ENCODE measurements around the gene RHCE. TPM values are rescaled to one million over a fixed set of nuclear protein-coding genes. Genes with fewer than 3 reads are reported as not detected.

Gene RHCE
- total and polyA plus RNA-seq, 9 of the 15 experiments (the other 6 are each of a cell fraction or from before 2014, with no cell fraction given), result 5.4 to 31.5 (median 12.6) TPM

DNA sequence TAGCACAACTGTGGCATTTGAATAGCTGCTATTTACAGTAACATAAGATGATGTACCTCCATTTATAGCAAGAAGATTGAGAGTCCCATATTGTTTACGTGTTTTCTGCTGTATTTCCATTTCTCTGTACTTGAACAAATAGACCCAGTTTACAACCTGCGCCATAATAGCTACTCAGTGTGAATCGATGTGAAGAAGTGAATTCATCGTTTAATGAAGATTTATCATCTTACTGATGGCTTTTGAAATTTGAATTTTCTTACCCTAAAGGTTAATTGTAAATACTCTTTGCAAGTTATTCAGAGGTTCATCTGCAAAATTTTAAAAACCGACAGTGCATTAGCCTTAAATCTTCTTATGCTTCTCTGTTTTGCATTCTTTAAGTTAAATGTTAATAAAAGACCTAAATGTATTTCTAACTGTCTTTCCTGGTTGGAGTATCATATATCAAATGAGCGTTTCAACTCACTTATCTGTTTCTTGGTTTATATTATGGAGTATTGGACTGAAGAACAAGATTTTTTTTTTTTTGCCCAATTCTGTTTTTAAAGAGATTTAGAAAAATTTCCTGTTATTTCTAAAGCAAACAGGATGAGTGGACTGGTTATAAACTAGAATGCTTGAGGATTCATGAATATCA, 12.2 kb upstream of the RHCE start:
- H3K4me3 ChIP-seq, result peak overlapping the region; percentile 78
- 12% methylated on average over 6 of the region's 6 CpGs for WGBS (ENCODE audit: insufficient coverage, low coverage, missing lambda C conversion rate)
- peak overlapping the region; percentile 30; the same call in 2 of the 3 replicates for H3K27ac ChIP-seq (ENCODE audit: extremely low read depth, low read depth, low read length)
- H3K4me1 ChIP-seq (replicated peaks in 1 of 2; ENCODE audit: control insufficient read depth in 2 of 2, insufficient read depth in 2 of 2, low read length in 2 of 2), result peaks cover 20 to 51% of the 10 kb centered on the region in 2 experiments
- TSS peak; percentile 46 for BruUV-seq (replicated peaks)
- 0 out of 2 replicates have a peak, but pooled peaks cover 5% of the 10 kb centered on the region for H4K20me1 ChIP-seq (replicated peaks; ENCODE audit: control insufficient read depth, insufficient read depth, low read length)
- DNase-seq (ENCODE audit: extremely low read depth in 1 of 4, low spot score in 3 of 4), result no peak
- ChIA-PET POLR2A (interaction anchor here (1.3 to 3.1 kb wide), 3 partner anchors 9 to 62 kb away, joined by 3 to 15 read pairs (median 14); no protein-coding TSS in a partner anchor), CTCF (ENCODE audit: low intra/inter-chr PET ratio) (no interaction called here)
- no peak for ATAC-seq
- no peaks in the 10 kb centered on the region for H3K9me3 ChIP-seq (replicated peaks; ENCODE audit: control insufficient read depth, insufficient read depth, low read depth, low read length)
- H2AFZ ChIP-seq (ENCODE audit: low read depth, low read length), result no peak overlapping the region
- H3K36me3 ChIP-seq (ENCODE audit: control insufficient read depth, insufficient read depth, low read length), result peaks cover 29% of the 10 kb centered on the region
- H3K9ac ChIP-seq (ENCODE audit: insufficient read depth in 1 of 2, low read depth in 2 of 2, low read length in 2 of 2), result peak overlapping the region in 1 of 2 experiments; percentile 77; a peak in 3 of 4 replicates
- H3K79me2 ChIP-seq (ENCODE audit: control insufficient read depth, insufficient read depth, low read length), result peaks cover 86% of the 10 kb centered on the region
- H3K4me2 ChIP-seq (ENCODE audit: insufficient read depth, low read length), result peak overlapping the region; percentile 90
- FAIRE-seq, result no peak
- no peaks in the 10 kb centered on the region for H3K27me3 ChIP-seq (ENCODE audit: control insufficient read depth in 2 of 2, insufficient read depth in 2 of 2, low read length in 2 of 2)
- no peaks in the 10 kb centered on the region for H3K9me1 ChIP-seq (ENCODE audit: control insufficient read depth, insufficient read depth, low read length)
- intact Hi-C loops (cut with micrococcal nuclease) (loop anchor here (5.0 to 10.0 kb wide), 2 partner anchors 34 to 148 kb away; no protein-coding TSS in a partner anchor), in situ Hi-C loops (cut with MboI) (no loop called here)
- TF ChIP-seq POLR2H (tag; IDR thresholded peaks at IDR 0.05; ENCODE audit: low read depth) (0 out of 2 replicates have a peak, but pooled peaks have one; percentile 19), U2AF2 (optimal IDR thresholded peaks at IDR 0.05; ENCODE audit: low read depth, low read length) (no peak)

All from K562 (cell line).